ES-I3 (cell line): ENCODE measurements around the gene CYP2W1.
"Not testable (repeated sequence)": the region's sequence is repeated elsewhere in the genome, so short reads cannot be mapped to it uniquely, and the experiment has no call there.

Experiments used
- H3K36me3 ChIP-seq: 2 replicates; pipeline ENCODE4 v1.6.1; 2013; ENCODE audit warnings: mild to moderate bottlenecking, low read length, control low read depth, moderate library complexity; ENCODE audit not compliant: insufficient read depth
- H3K4me1 ChIP-seq: 2 replicates; pipeline ENCODE4 v1.6.1; 2013; ENCODE audit warnings: mild to moderate bottlenecking, control low read depth, low read length; ENCODE audit not compliant: insufficient read depth
- H3K9ac ChIP-seq: 2 replicates; pipeline ENCODE4 v1.6.1; 2013; ENCODE audit warnings: low read depth, mild to moderate bottlenecking, low read length, moderate library complexity
- H3K9me3 ChIP-seq: 2 replicates; pipeline ENCODE4 v1.6.1; 2013; ENCODE audit warnings: mild to moderate bottlenecking, low read length, moderate library complexity; ENCODE audit not compliant: control insufficient read depth, insufficient read depth

Gene CYP2W1

GRCh38 chr7:1031716-1032455, 48.9 kb downstream of the CYP2W1 start:
- no peak overlapping the region for H3K9ac ChIP-seq
- H3K36me3 ChIP-seq = no peaks in the 10 kb centered on the region
- no peaks in the 10 kb centered on the region for H3K9me3 ChIP-seq
- peaks cover 5% of the 10 kb centered on the region; the same call in 1 of the 2 replicates for H3K4me1 ChIP-seq

- no peaks in the 10 kb centered on the region for H3K9me3 ChIP-seq
- H3K9ac ChIP-seq = no peak overlapping the region
These were observed 49.7 kb downstream of the CYP2W1 start for GRCh38 chr7:1032536-1033181.

GRCh38 chr7:1033546-1034145, 50.7 kb downstream of the CYP2W1 start:
- peaks cover 5% of the 10 kb centered on the region; the same call in 1 of the 2 replicates for H3K4me1 ChIP-seq
- H3K36me3 ChIP-seq = no peaks in the 10 kb centered on the region
- H3K9ac ChIP-seq = no peak overlapping the region
- H3K9me3 ChIP-seq = no peaks in the 10 kb centered on the region

More at GRCh38 chr7:1032536-1033181, 49.7 kb downstream of the CYP2W1 start:
- no peaks in the 10 kb centered on the region for H3K36me3 ChIP-seq
- H3K4me1 ChIP-seq = peaks cover 5% of the 10 kb centered on the region; the same call in 1 of the 2 replicates

- H3K9ac ChIP-seq, H3K36me3 ChIP-seq, H3K9me3 ChIP-seq, H3K4me1 ChIP-seq: not testable (repeated sequence)
These were observed 51.8 kb downstream of the CYP2W1 start for GRCh38 chr7:1034769-1035168.

- not testable (repeated sequence) for H3K9ac ChIP-seq, H3K36me3 ChIP-seq, H3K4me1 ChIP-seq, H3K9me3 ChIP-seq
These were observed 53.4 kb downstream of the CYP2W1 start for GRCh38 chr7:1036164-1036928.
